Measurements from ENCODE around the gene SORCS2.

Gene SORCS2

GRCh38 chr4:7356667-7357310 lies 164.5 kb downstream of the SORCS2 start:
- DNase-seq (ENCODE audit: low read depth): no peak

GRCh38 chr4:7357323-7357722 lies 165.0 kb downstream of the SORCS2 start:
- no peak for DNase-seq (ENCODE audit: low read depth)

GRCh38 chr4:7358100-7358735 lies 165.9 kb downstream of the SORCS2 start:
- peak; percentile 71 for DNase-seq (ENCODE audit: low read depth)

- no peak for DNase-seq (ENCODE audit: low read depth)
These were observed 167.2 kb downstream of the SORCS2 start for GRCh38 chr4:7359400-7360062.

GRCh38 chr4:7360806-7361205 lies 168.5 kb downstream of the SORCS2 start:
- DNase-seq (ENCODE audit: low read depth): no peak

- DNase-seq (ENCODE audit: low read depth): no peak
These were observed 169.1 kb downstream of the SORCS2 start for GRCh38 chr4:7361280-7361895.

GRCh38 chr4:7362341-7362740 lies 170.0 kb downstream of the SORCS2 start:
- no peak for DNase-seq (ENCODE audit: low read depth)

GRCh38 chr4:7362862-7363430 lies 170.6 kb downstream of the SORCS2 start:
- no peak for DNase-seq (ENCODE audit: low read depth)

- DNase-seq (ENCODE audit: low read depth): no peak
These were observed 172.6 kb downstream of the SORCS2 start for GRCh38 chr4:7364979-7365378.

GRCh38 chr4:7365462-7366179 lies 173.3 kb downstream of the SORCS2 start:
- no peak for DNase-seq (ENCODE audit: low read depth)

- no peak for DNase-seq (ENCODE audit: low read depth)
These were observed 174.0 kb downstream of the SORCS2 start for GRCh38 chr4:7366180-7366945.

- no peak for DNase-seq (ENCODE audit: low read depth)
These were observed 174.6 kb downstream of the SORCS2 start for GRCh38 chr4:7366954-7367353.

- no peak for DNase-seq (ENCODE audit: low read depth)
These were observed 175.1 kb downstream of the SORCS2 start for GRCh38 chr4:7367406-7367805.

- no peak for DNase-seq (ENCODE audit: low read depth)
These were observed 175.5 kb downstream of the SORCS2 start for GRCh38 chr4:7367864-7368277.

- DNase-seq (ENCODE audit: low read depth): no peak
These were observed 176.0 kb downstream of the SORCS2 start for GRCh38 chr4:7368296-7368695.

GRCh38 chr4:7369511-7369910 lies 177.2 kb downstream of the SORCS2 start:
- no peak for DNase-seq (ENCODE audit: low read depth)

- no peak for DNase-seq (ENCODE audit: low read depth)
These were observed 177.7 kb downstream of the SORCS2 start for GRCh38 chr4:7370038-7370437.

- DNase-seq (ENCODE audit: low read depth): no peak
These were observed 179.0 kb downstream of the SORCS2 start for GRCh38 chr4:7371210-7371941.

GRCh38 chr4:7372673-7373072 lies 180.3 kb downstream of the SORCS2 start:
- DNase-seq (ENCODE audit: low read depth): no peak

GRCh38 chr4:7374571-7374970 lies 182.2 kb downstream of the SORCS2 start:
- DNase-seq (ENCODE audit: low read depth): no peak

Measured in GM04504 (cell line).